SK-N-DZ (cell line): ENCODE measurements around the gene PGPEP1.
A peak's percentile ranks its signal among the peaks of the same experiment; 100 is the strongest.

Experiments used
- DNase-seq: peaks from one replicate; pipeline ENCODE4 v3.0.0-alpha.2; 2015; ENCODE audit warnings: low spot score
- small RNA-seq, 2 experiments: library from RNA; depleted of rRNA; stranded (forward); fragments of <200 nt; gene quantifications; one replicate each; pipeline ENCODE3, GENCODE V24; 2014

PGPEP1 gene

GRCh38 chr19:18417250-18418028 lies 77.0 kb downstream of the PGPEP1 start:
- peak; percentile 79 for DNase-seq

GRCh38 chr19:18418029-18418482 lies 77.7 kb downstream of the PGPEP1 start:
- no peak for DNase-seq

GRCh38 chr19:18418483-18419194 lies 78.2 kb downstream of the PGPEP1 start:
- DNase-seq: no peak

GRCh38 chr19:18419195-18419698 lies 78.8 kb downstream of the PGPEP1 start, which contains the start of gene SSBP4:
TSS of gene SSBP4 (plus strand) at chr19:18419398. CDS start at chr19:18419649, 251 bp downstream.
- DNase-seq: peak; percentile 75

Small RNA genes within 50 kb of the gene (small RNA-seq; reads per million reads assigned to genes)
- 0 reads per million in 2 experiments for gene MIR3189
- 0 to 0.04 reads per million in 2 experiments for gene RN7SL513P
